ENCODE data around the gene REPIN1.
A peak's percentile ranks its signal among the peaks of the same experiment; 100 is the strongest.

REPIN1 gene

GRCh38 chr7:150368096-150368883, at the start of gene REPIN1:
Gene REPIN1 (plus strand): TSS chr7:150368822. CDS start chr7:150369712, 890 bp downstream.
- DNase-seq: peak; percentile 89

DNA sequence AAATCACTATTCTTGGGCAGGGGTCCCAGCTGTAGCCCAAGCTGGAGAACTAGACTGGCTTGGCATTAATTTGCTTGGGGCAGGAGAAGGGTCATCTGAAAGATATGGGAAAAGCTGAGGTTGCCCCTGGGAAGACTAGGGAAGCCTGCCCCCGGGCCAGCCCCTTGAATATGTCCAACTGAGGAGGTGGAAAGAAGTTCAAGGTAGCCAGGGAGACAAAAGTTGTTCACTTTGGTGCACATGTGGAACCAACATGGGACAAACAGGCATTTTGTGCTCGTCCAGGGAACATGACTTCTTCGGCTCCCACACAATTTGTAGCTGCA, 46.9 kb upstream of the REPIN1 start:
- DNase-seq: no peak

- DNase-seq: no peak
Measured at GRCh38 chr7:150322114-150322832, 46.3 kb upstream of the REPIN1 start.

- DNase-seq: peak; percentile 83
Measured at GRCh38 chr7:150322833-150323681, 45.6 kb upstream of the REPIN1 start, which contains the start of the genes ACTR3C and LRRC61. Gene ACTR3C (minus strand): TSS chr7:150323545. CDS start chr7:150295296, 28,249 bp downstream. Gene LRRC61 (plus strand): TSS chr7:150323355. CDS start chr7:150336862, 13,507 bp downstream.

DNA sequence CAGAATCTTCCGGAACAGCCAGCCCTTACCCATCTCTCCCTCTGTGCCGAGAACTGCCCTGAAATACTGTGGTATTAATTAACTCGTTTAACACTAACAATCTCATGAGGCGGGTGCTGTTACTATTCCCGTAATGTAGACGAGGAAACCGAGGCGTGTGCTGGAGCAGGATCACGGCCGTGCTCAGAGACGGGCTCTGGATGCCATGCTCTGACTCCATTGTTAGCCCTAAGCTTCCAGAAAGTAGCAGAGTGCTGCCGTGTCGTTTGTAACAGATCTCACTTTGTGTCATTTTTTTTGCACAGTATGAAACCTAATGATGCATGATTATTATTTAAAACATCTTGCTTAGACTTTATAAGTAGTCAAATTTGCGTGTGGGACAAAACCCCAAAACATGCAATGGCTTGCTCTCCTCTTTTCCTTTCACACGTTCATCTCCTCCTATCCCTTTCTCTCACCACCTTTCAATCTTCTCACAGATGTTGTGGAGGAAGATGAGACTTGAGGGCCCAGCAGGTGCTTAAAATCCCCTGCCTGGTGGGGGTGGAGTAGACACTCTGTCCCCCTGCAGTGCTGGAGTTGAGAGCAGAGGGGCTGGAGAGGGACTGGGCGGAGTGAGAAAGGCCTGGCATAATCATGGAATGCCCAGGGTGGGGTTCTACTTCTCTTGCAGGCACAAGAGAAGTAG, 44.8 kb upstream of the REPIN1 start:
- DNase-seq: peak; percentile 46

DNA sequence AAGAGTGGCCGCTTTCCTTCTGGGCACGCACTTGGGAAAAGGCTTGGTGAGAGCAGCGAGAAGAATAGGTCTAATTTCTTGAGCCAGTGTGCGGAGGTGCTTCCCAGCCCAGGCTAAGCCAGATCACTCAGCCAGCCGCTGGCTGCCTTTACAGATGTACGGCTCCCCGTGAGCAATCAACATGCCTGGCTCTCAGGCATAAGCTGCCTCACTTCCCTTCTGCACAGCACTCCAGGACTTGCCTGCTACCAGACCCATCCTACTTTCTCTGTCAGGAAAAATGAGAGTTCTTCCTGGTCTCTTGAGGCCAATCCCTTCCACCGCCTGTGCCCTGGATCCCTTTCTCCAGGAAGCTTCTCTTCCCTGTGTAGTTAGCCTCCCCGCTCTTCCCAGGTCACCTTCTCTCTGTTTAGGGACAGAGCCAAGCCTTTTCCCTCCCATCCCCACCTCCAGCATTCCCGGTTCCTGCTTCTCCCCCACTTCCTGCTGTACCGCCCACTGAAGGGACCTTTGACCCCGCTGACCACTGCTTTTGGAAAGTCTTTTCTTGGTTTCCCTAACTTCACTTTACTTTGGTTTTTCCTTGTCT, 44.2 kb upstream of the REPIN1 start:
- DNase-seq: no peak

DNA sequence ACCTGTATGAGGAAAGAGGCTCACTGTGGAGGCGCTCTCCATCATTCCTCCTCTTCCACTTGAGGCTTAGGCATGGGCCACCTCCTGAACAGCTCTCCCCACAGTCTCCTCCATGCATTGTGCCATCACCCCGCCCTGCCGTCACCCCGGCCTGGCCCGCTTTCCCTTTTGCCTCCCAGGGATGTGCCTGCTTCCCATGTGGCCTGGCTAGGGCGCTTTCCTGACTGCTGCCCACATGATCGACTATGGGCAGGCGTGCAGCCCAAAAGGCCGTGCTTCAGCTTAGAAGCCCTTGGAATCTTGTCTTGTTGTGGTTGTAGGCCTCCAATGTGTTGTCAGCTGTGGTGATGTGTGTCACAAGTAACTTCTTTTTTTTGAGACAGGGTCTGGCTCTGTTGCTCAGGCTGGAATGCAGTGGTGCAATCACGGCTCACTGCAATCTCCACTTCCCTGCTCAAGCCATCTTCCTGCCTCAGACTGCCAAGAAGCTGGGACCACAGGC, 43.5 kb upstream of the REPIN1 start:
- DNase-seq: no peak

GRCh38 chr7:150325901-150326300, 42.7 kb upstream of the REPIN1 start:
- DNase-seq: no peak

GRCh38 chr7:150326657-150327268, 41.9 kb upstream of the REPIN1 start:
- DNase-seq: no peak

DNA sequence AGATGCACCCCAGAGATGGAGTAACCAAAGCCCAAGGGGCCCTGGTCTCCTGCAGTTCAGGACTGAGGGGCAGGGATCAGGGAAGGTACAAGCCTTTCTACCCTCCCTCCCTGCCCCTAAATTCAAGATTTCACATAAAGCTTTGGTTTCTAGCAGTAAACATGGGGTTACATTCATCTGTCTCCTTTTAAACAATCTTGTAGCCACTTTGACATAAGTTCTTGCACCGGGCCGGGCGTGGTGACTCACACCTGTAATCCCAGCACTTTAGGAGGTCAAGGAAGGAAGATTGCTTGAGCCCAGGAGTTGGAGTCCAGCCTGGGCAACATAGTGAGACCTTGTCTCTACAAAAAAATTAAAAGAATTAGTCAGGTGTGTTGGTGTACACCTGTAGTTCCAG, 41.3 kb upstream of the REPIN1 start:
- DNase-seq: no peak

DNA sequence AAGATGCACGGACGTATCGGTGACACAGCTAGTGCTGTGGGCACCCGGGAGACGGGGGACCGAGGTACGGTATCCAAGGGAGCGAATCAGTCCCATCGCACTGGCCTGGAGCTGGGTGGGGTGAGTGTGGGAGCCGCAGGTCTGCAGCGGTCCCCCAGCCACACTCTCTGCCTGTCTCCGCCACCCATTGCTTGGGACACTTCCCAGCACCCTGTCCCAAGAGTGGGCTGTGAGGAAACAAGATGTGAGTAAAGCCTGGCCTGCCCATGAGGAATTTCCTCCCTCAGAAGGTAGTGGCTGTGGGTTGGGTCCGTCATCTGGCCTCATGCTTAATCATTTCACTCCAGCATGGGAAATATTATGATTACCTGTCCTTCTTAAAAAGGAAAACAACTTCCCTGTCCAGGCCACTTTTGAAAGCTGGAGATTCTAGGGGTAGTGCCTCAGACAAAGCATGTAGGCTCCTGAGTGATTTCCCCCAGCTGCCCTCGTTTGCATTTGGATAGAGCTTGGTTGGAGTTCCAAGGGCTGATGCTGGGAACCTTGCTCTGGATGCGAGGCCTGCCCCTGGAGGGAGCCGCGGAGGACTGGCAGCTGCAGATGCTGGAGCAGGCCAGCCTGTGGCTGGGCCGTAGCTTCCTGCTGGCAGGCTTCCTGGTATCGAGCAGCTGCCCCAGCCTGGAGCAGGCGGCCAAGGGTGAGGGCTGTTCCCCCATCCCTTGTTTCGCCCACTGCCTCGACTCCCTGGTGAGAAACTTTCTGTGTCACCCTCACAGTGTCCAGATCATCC, 39.1 kb upstream of the REPIN1 start:
- DNase-seq: no peak

DNA sequence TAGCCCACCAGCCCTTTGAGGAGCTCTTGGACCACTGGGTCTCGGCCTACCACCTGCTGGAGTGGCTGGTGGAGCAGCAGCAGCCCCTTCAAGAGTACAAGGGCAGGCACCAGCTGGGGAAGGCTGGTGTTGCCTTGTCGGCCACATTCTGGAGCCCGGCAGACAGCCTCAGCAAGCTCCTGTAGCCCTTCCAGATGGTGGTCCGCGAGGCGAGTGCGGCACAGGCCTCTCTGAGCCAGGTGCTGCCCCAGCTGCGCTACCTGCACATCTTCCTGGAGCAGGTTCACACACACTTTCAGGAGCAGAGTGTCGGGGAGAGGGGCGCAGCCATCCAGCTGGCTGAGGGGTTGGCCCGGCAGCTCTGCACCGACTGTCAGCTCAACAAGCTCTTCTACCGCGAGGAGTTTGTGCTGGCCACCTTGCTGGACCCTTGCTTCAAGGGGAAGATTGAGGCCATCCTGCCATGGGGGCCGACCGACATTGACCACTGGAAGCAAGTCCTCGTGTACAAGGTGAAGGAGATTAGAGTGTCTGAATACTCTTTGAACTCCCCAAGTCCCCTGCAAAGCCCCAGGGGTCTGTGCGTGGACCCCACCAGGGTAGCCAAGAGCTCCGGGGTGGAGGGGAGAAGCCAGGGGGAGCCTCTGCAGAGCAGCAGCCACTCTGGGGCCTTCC, 38.3 kb upstream of the REPIN1 start:
- no peak for DNase-seq

DNA sequence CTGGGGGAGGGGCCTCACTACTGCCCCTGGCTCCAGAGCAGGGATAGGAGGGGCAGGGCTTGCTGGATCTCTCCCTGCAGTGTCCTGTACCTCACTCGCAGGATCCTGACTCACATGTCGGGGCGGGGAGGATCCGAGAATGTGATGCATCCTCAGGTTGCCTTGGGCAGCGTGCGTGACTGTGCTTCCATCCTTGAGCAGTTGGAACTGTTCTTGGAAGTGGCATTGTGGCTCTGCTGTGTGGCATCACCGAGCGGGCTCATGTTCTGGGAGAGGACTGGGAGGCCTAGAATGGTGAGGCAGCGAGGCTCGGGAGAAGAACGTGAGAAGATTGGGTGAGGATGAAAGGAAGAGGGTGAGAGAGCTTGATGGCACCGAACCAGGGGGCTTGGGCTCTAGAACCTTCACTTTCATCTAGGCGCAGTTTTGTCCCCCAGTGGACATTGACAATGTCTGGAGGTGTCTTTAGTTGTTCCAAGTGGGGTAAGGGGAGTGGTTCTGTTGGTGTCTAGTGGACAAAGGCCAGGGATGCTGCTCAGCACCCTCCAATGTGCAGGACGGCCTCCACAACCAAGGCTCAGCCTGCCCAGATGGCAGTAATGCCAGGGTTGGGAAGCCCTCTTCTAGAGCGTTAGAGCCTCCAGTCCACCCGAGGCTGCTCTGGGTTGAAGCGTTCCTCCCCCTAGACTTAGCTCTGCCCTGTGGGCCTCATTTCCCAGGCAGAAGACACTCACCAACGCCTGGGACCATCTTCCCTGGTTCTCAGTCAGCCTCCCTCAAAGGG, 35.6 kb upstream of the REPIN1 start:
- no peak for DNase-seq

GRCh38 chr7:150333659-150334058, 35.0 kb upstream of the REPIN1 start:
- no peak for DNase-seq

GRCh38 chr7:150334108-150334507, 34.5 kb upstream of the REPIN1 start:
- no peak for DNase-seq

DNA sequence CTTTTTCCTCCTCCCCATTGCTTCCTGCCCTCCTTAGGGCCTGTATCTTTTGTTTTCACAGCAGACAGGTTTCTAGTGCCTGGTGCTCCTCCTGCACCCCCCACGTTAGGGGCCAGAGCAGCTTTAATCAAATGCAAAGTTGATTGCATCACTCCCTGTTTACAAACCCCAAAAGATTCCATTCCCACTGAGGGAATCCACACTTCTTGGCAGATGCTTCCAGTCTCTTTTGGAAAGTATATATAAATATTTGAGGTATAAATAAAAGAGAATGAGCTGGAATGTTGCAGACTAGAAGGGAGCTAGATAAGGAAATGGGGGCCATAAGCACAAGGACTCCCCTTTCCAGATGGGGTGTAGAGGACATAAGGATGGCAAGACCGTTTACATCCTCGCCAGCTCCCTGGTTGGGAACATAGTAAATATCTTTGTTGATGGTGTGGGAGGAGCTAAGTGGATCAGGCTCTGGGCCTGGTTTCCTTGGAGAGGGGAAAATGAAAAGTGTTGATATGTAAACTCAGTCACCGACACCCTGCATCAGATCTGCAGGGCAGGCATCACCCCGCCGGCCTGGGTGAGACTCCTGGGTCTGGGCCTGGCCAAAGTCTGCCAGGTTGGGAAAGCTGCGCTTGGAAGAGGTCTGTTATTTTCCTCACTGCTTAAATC, 33.4 kb upstream of the REPIN1 start:
- no peak for DNase-seq

DNA sequence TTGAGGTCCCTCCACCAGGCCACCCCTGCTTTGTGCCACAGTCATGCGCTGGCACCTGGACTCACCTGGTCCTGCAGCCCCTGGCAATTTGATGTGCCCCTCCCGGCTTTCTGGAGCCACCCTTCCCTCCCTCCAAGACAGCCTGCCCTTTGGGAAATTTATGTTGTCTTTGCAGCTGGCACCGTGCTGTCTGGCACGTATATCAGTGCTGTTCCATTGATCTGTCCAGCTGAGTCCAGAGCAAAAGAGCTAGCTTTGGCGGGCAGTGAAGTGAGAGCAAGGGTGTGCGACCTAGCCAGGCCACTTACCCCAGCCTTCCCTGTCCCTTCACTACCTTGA, 32.9 kb upstream of the REPIN1 start:
- no peak for DNase-seq

GRCh38 chr7:150336746-150337145, 31.9 kb upstream of the REPIN1 start:
- DNase-seq: no peak

GRCh38 chr7:150337179-150337578, 31.4 kb upstream of the REPIN1 start:
- DNase-seq: no peak

Measured in NCI-H1092 (cell line).